OCI-LY7 (cell line): ENCODE measurements around the gene FRS2.

ENCODE experiments used
- EZH2phosphoT487 ChIP-seq: fragments of 200-600 bp; sonication (generic); IDR thresholded peaks from 2 replicates; pipeline ENCODE4 v1.6.1; 2018; ENCODE audit warnings: low read depth, borderline replicate concordance, mild to moderate bottlenecking, mixed run types, antibody characterized with exemption, low read length, moderate library complexity, mixed read lengths
- TF ChIP-seq, protein P1 (sequence below): fragments of 200-600 bp; sonication (generic); conservative IDR thresholded peaks from 2 replicates; pipeline ENCODE4 v1.5.1; 2014; ENCODE audit warnings: mild to moderate bottlenecking, antibody characterized with exemption, low read length, moderate library complexity, mixed read lengths

DNA sequence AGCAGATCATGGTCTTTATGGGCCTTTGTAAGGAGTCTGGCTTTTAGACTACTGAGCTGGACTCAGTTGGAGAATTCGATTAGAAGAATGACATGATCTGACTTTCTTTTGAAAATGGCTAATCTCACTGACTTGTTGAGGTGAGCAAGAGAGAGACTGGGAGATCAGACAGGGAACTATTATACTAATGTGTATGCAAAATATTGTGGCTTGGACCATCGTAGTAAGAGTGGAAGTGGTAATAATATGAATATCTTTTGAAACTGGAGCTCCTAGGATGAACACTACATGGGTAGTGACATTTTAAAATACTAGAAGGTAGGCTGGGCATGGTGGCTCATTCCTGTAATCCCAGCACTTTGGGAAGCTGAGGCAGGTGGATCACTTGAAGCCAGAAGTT lies 58.8 kb downstream of the FRS2 start:
- TF ChIP-seq, protein P1, sequence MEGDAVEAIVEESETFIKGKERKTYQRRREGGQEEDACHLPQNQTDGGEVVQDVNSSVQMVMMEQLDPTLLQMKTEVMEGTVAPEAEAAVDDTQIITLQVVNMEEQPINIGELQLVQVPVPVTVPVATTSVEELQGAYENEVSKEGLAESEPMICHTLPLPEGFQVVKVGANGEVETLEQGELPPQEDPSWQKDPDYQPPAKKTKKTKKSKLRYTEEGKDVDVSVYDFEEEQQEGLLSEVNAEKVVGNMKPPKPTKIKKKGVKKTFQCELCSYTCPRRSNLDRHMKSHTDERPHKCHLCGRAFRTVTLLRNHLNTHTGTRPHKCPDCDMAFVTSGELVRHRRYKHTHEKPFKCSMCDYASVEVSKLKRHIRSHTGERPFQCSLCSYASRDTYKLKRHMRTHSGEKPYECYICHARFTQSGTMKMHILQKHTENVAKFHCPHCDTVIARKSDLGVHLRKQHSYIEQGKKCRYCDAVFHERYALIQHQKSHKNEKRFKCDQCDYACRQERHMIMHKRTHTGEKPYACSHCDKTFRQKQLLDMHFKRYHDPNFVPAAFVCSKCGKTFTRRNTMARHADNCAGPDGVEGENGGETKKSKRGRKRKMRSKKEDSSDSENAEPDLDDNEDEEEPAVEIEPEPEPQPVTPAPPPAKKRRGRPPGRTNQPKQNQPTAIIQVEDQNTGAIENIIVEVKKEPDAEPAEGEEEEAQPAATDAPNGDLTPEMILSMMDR = no peak
- TF ChIP-seq EZH2phosphoT487 = no peak
